Stimulated activated CD4-positive, alpha-beta T cell treated with anti-CD3 and anti-CD28 coated beads, Interleukin-1b, Interleukin-23, amount 100 ng/mL, for 24 hours (primary cell): ENCODE results near the gene YPEL4.
"Not testable (repeated sequence)": the region's sequence is repeated elsewhere in the genome, so short reads cannot be mapped to it uniquely, and the experiment has no call there.

Experiments used
- DNase-seq, 4 experiments: peaks; one replicate each; pipeline ENCODE4 v3.0.0-alpha.2; 2020; ENCODE audit warnings: low read depth in 4 of 4, low spot score in 1 of 4

YPEL4 gene, protein sequence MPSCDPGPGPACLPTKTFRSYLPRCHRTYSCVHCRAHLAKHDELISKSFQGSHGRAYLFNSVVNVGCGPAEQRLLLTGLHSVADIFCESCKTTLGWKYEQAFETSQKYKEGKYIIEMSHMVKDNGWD

DNA sequence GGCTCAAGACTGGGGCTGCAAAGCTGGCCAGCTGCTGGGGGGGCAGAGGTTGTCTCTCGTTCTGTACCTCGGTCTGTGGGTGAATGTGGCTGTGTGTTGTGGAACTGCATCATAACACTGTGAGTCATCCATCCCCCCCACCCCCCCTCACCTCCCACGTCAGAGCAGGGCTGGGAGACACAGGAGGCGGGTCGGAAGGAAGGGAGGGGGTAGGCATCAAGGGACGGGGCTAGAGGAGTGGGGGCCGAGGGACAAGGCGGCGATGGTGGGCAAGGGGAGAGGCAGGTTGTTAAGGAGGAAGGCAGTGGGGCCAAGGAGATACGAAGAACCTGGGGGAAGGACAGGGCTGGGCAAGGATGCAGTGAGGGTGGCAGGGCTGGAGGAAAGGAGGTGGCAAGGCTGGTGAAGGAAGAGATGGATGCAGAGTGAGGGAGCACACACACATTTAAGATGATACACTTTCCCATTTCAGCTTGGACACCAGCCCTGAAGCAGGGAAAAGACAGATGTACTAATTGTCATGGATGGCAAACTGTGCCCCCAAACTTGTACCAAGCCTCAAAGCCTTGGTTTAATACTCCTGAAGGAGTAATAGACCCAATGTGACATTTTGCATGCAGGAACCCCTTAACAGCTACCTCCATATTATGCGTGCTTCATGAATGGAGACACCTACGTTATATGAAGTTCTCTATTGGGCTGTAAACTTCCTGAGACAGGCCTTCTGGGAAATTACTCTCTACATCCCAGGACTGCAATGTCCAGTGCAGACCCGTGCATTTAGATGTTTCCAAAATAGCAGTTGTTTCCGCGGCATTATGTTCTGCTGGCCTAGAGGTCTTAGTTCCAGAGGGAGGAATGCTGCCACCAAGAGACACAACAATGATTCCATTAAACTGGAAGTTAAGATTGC lies at the start of gene YPEL4:
Gene YPEL4 (minus strand): TSS at position 87 of the 913 bp plus-strand sequence. CDS start 2,805 bp downstream, outside the sequence.
- DNase-seq: peak in 3 of 4 experiments; percentile 24 to 30 (median 26)

- no peak for DNase-seq
Observed at GRCh38 chr11:57698843-57699365, 49.2 kb upstream of the YPEL4 start.

DNA sequence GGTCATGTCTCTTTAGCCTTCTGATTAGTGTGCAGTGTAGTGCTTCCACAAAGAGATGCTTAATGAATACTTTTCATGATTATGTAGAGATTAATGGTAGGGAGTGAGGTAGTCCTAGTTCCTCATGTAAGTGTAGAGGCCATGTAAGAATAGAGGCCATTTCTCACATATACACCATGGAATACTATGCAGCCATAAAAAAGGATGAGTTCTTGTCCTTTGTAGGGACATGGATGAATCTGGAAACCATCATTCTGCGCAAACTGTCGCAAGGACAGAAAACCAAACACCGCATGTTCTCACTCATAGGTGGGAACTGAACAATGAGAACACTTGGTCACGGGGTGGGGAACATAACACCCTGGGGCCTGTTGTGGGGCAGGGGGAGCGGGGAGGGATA lies 40.8 kb upstream of the YPEL4 start:
- DNase-seq: not testable (repeated sequence)

DNA sequence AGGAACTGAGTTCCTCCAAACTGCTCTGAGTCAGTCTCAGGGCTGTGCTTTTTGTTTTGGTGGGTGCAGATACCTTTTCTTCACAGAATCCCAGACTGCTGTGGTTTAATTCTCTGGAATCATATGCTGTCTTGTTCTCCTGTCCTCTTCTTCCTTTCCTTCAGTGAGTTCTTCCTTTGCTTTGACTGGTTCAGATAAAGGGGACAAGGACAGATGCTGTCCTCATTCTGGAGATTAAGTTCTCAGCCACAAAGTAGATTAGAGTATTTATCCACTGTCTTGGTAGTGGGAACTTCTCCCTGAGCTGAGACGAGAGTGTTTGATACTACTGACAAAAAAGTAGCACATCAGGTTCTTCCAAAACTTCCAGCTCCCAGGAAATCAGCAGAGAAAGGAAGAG lies 31.5 kb upstream of the YPEL4 start:
- DNase-seq: no peak

GRCh38 chr11:57680552-57680874 lies 30.8 kb upstream of the YPEL4 start:
- DNase-seq: no peak

DNA sequence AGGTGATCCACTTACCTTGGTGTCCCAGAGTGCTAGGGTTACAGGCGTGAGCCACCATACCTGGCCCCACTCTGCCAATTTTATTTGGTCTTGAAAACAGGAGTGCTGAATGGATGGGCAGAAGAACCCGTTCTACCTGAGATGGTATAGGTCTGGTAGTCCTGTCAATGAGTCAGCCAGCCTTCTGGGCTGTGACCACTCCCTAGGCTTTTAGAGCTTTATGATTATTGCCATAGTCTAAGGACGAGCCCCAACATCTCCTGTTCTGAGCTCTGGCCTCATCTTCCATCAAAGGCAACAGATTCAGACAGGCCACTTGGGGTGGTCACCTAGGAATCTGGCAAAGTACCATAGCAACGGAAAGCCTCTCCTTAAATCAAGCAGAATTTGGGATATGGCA lies 29.7 kb upstream of the YPEL4 start:
- no peak for DNase-seq

DNA sequence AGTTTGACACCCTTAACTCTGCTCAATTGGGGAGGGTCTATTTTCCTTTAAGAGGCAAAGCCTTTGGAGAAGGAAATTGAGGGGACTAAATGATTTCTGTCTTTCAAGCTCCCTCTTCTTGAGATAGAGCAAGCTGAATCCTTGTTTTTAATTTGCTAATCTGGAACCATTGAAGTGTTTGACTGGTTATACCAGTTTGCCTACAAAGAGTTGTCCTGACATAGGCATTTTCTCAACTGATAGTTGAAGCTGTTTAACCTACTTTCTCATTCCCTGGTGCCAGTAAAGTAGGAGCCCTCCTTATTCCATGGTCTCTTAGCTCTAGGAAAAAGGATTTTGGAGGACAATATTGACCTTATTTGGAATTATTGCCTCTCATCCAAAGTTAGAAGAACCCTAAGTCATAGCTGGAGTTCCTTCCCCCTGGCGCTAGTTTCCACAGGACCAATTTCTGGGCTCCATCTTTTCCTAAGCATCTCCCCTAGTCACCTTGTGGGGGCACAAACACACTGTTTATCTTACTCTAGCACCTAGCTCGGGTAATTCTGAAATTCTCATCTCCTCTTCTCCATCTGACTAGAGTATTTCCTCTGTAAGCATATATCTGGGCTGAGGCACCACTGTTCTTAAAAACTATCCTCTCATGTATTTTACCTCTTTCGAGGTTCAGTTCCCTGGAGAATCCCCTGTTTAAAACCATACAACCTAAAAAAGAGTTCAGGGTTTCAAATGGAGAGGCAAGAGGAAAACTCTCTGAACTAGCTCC lies 25.6 kb upstream of the YPEL4 start:
- DNase-seq: no peak

GRCh38 chr11:57674251-57674650 lies 24.5 kb upstream of the YPEL4 start:
- no peak for DNase-seq

DNA sequence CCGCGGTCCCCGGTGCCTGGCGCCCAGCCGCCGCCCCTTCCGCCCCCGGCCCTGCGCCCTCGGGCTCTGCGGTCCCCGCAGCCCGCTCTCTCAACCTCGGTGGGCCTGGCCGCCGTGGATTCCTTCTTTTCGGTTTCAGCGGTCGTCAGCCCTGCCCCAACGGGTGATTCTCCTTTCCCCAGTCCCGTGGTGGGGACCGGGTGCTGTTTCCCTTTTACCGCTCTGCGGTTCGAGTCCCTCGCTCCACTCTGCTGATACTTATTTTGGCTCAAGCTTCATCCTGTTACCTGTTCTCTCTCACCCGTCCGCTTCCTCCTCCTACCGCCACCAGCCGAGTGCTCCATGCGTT lies 18.7 kb upstream of the YPEL4 start:
- DNase-seq: peak in 1 of 4 experiments; percentile 16

DNA sequence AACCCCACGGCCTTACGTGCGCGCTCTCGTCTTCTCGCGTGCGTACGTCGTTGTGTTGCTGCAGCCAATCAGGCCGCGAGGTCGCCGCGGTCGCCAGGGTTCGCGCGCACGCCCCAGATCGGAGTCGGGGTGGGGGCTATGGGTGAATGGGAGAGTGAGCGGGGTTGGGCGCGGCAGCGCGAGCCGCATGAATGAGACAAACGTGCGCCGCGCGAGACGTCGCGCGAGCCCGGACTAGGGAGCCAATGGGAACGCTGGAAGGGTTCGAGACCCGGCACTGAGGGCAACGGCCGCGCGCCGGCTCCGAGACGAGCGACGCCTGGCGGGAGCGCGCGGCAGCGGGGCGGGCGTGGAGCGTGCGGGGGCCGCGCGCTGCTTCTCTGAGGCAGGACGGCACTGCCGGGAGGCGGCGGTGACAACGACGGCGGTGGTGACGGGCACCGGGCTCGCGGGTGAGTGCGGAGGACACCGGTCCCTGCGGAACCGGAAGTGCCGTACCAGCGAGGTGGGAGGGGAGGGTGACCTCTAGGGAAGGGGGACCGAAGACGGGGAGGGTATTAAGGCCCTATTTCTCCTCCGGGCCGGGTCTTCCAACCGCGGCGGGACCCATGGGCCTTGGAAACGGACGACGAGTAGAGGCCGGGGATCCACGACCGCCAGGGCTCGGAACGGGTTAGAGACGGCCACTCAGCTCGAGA lies 18.2 kb upstream of the YPEL4 start, which contains the start of gene ZDHHC5:
Gene ZDHHC5 (plus strand): TSS at position 379 of the 698 bp plus-strand sequence. CDS start 4,977 bp downstream, outside the sequence.
- DNase-seq: peak; percentile 94 to 99 (median 98)

DNA sequence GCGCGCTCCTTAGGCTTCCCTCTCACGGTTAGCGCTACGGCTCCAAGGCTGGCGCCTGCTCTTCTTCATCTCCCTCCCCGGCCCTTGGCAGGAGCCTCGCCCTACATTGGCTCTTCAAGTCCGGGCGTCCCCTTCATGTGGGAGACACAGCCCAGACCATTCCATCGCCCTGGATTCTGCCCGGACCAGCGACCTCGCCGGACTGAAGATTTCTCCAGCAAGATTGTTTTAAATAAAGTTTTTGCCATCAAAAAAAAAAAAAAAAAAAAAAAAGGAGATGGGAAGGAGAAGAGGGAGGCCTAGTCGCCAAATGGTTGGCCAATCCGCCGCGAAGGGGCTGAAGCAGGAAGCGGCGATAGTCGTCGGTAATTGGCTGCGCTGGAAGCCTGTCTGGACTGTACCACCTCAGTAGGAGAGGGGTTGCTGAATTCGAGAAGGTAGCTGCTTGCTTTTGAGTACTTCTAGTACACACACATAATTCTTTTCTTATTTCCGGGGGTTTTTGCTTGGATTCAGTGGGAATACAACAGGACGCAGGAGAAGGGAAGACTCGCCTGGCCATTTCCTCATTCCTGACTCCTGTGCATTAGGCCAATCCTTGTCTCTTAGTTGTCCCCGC lies 17.5 kb upstream of the YPEL4 start:
- peak; percentile 69 to 85 (median 77) for DNase-seq

DNA sequence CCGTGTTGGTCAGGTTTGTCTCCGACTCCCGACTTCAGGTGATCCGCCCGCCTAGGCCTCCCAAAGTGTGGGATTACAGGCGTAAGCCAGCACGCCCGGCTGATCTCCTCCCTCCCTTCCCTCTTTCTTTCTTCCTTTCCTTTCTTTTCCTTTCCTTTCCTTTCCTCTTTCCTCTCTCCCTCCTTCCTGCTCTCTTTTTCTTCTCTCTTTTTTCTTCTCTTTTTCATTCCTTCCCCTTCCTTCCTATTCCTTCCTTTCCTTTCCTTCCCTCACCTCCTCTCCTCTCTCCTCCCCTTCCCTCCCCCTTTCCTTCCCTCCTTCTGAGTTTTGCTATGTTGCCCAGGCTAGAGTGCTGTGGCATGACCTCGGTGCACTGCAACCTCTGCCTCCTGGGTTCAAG lies 14.3 kb upstream of the YPEL4 start:
- DNase-seq: no peak

DNA sequence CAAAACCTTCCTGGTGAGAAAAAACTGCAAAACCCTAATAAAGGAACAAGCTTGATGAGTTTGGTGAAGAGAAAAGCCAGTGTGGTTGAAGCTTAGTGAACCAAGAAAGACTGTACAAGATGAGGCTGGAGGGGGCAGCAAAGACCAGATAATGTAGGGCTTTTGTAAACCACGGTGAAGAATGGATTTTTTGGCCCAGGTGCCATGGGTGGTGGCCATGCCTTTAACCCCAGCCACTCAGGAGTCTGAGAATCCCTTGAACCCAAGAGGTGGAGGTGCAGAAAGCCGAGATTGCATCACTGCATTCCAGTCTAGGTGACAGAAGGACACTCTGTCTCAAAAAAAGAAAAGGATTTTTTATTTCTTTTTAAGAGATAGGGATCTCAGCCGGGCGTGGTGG lies 13.2 kb upstream of the YPEL4 start:
- DNase-seq: no peak

GRCh38 chr11:57659669-57660068 lies 10.0 kb upstream of the YPEL4 start:
- DNase-seq: no peak

DNA sequence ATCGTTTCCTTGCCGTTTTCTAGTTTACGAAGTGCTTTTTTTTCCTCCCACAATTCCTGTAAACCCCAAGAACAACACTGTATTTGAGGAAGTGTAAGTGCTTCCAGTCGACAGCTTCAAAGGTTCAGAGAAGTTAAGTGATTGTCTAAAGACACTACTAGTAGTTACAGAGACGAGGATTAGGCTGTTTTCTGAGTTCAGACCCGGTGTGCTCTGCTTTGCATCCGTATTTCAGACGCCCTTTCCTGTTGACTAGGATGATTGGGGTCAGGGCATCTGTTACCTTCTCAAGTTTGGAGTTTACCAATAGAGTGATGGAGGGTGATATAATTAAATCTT lies 8.3 kb upstream of the YPEL4 start:
- no peak for DNase-seq

- peak; percentile 93 to 99 (median 98) for DNase-seq
Observed at GRCh38 chr11:57657194-57658022, 7.7 kb upstream of the YPEL4 start, which contains the start of gene CLP1. TSS of gene CLP1 (plus strand) at chr11:57657762. CDS start at chr11:57659477, 1,715 bp downstream.

DNA sequence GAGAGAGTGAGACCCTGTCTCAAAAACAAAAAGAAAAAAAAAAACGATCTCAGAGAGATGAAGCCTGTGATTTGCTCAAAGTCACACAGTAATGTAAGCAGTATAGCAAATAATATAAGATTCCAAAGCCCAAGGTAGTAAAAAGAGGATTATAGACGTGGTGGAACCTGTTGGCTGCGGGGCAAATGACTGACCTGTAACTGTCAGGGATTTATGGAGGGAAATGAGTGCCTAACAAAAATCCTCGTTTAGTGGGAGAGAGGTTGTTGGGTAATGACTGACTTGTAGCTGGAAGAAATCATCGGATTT lies 7.1 kb upstream of the YPEL4 start:
- DNase-seq: no peak

DNA sequence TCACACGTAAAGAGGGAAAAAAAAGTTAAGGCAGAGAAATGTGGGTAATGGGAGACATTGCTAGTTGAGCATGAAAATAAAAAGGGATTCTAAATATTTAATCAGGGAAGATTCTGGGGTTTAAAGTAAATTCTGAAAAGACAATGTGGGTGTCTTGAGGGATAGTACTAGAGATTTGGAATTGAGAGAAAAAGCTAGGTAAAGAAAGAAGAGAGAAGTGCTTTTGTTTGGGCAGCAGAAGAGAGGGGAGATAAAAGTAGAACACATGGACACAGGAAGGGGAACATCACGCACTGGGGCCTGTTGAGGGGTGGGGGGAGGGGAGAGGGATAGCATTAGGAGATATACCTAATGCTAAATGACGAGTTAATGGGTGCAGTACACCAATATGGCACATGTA lies 3.5 kb upstream of the YPEL4 start:
- no peak for DNase-seq

DNA sequence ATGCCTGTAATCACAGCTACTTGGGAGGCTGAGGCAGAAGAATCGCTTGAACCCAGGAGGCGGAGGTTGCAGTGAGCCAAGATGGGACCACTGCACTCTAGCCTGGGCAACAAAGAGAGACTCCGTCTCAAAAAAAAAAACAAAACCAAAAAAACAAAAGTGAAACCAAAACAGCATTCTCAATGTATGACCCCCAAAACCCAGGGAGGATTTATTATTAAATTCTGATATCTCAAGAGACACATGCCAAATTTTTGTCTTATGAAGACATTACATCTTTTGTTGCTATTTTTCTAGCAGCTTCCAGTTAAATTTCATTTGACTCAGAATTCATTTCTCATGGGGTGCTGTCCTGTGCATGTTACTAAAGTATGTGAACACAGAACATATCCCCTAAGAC lies 3.0 kb upstream of the YPEL4 start:
- DNase-seq: no peak

DNA sequence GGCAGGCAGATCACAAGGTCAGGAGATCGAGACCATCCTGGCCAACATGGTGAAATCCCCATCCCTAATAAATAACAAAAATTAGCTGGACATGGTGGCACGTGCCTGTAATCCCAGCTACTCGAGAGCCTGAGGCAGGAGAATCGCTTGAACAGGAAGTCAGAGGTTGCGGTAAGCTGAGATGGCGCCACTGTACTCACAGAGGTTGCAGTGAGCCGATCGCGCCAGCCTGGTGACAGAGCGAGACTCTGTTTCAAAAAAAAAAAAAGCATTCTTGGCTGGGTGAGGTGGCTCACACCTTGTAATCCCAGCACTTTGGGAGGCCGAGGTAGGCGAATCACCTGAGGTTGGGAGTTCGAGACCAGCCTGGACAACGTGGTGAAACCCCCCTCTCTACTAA lies 2.5 kb upstream of the YPEL4 start:
- DNase-seq: not testable (repeated sequence)
